PC-9 (cell line): ENCODE results near the gene MBD5.

Experiments
- EZH2 ChIP-seq: fragments of 200-600 bp; sonication (generic); IDR thresholded peaks from 2 replicates; pipeline ENCODE4 v1.8.0; 2017; ENCODE audit warnings: antibody characterized with exemption, low read depth
- TF ChIP-seq, protein P1 (sequence below): fragments of 200-600 bp; sonication (generic); conservative IDR thresholded peaks from 2 replicates; pipeline ENCODE4 v1.6.1; 2017; ENCODE audit warnings: mixed run types, antibody characterized with exemption, mild to moderate bottlenecking, moderate library complexity

DNA sequence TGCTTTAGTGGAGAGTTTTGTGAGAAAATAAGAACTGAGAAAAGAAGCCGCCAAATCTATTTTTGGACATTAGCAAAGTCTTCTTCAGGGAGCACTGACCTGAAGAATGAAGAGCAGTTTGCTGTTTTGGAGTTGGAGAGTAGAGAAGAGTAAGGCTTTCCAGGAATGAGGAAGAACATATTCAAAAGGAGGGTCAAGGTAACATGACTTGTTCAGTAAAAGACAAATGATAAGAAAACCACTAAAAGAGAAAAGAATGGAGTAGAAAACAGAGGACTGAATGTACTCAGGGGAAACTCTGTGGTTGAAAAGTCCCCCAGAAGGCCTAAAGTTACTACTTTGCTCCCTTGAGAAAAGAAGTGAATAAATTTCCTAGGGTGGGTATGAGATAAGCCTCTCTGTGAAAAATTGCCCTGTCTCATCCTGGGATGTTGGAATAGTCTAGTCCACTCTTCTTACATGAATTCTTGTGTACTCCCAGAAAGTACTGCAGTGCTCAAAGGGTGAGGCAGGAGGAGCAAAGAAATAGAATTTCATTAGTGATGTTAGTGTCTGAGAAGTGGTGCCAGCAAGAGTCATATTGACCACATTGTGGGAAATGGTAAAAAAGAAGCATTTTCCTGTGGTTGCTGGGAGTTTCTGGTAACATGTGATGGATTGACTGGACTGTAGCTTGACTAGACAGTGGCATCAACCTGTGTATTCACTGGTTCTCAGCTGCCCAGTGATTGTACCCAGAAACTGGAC, 27.8 kb downstream of the MBD5 start:
- TF ChIP-seq, protein P1, sequence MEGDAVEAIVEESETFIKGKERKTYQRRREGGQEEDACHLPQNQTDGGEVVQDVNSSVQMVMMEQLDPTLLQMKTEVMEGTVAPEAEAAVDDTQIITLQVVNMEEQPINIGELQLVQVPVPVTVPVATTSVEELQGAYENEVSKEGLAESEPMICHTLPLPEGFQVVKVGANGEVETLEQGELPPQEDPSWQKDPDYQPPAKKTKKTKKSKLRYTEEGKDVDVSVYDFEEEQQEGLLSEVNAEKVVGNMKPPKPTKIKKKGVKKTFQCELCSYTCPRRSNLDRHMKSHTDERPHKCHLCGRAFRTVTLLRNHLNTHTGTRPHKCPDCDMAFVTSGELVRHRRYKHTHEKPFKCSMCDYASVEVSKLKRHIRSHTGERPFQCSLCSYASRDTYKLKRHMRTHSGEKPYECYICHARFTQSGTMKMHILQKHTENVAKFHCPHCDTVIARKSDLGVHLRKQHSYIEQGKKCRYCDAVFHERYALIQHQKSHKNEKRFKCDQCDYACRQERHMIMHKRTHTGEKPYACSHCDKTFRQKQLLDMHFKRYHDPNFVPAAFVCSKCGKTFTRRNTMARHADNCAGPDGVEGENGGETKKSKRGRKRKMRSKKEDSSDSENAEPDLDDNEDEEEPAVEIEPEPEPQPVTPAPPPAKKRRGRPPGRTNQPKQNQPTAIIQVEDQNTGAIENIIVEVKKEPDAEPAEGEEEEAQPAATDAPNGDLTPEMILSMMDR, result no peak
- no peak for TF ChIP-seq EZH2
